LNCaP clone FGC (cell line): ENCODE data around the gene SULT1C3.

Experiments
- DNase-seq: peaks from one replicate; pipeline ENCODE4 v3.0.0-alpha.2; 2011; ENCODE audit warnings: low read depth
- H3K4me3 ChIP-seq: 2 replicates; pipeline ENCODE4 v1.5.1; 2011; ENCODE audit warnings: mild to moderate bottlenecking, low read depth, low read length, control low read depth
- CTCF ChIP-seq: IDR thresholded peaks from 2 replicates; pipeline ENCODE4 v1.5.1; 2012; ENCODE audit warnings: mild to moderate bottlenecking; ENCODE audit not compliant: control insufficient read depth, insufficient read depth; ENCODE audit errors: extremely low read depth

SULT1C3 gene

GRCh38 chr2:108224022-108224421 is 15.7 kb upstream of the SULT1C3 start:
- TF ChIP-seq CTCF = no peak
- no peak for DNase-seq
- H3K4me3 ChIP-seq = no peak overlapping the region

- no peak overlapping the region for H3K4me3 ChIP-seq
- TF ChIP-seq CTCF = no peak
- no peak for DNase-seq
These were observed 13.2 kb upstream of the SULT1C3 start for GRCh38 chr2:108226564-108226963.

GRCh38 chr2:108228006-108228405 is 11.8 kb upstream of the SULT1C3 start:
- DNase-seq = no peak
- no peak for TF ChIP-seq CTCF
- no peak overlapping the region for H3K4me3 ChIP-seq

- TF ChIP-seq CTCF = no peak
- no peak for DNase-seq
These were observed 11.2 kb upstream of the SULT1C3 start for GRCh38 chr2:108228537-108228936.

GRCh38 chr2:108229875-108230274 is 9.9 kb upstream of the SULT1C3 start:
- DNase-seq = no peak
- TF ChIP-seq CTCF = no peak
- no peak overlapping the region for H3K4me3 ChIP-seq

More at GRCh38 chr2:108228537-108228936, 11.2 kb upstream of the SULT1C3 start:
- H3K4me3 ChIP-seq = no peak overlapping the region

- no peak for DNase-seq
- TF ChIP-seq CTCF = no peak
- H3K4me3 ChIP-seq = no peak overlapping the region
These were observed 4.2 kb upstream of the SULT1C3 start for GRCh38 chr2:108235577-108235976.

- no peak for DNase-seq
- no peak for TF ChIP-seq CTCF
- no peak overlapping the region for H3K4me3 ChIP-seq
These were observed 3.0 kb upstream of the SULT1C3 start for GRCh38 chr2:108236676-108237335.
